Astrocyte (in vitro differentiated cells and primary cell): ENCODE data around the gene CD276.

Experiments
- CTCF ChIP-seq: IDR thresholded peaks from 2 replicates; pipeline ENCODE4 v1.5.1; 2011; ENCODE audit warnings: low read depth, mild to moderate bottlenecking, inconsistent platforms, low read length, moderate library complexity; ENCODE audit not compliant: insufficient read depth
- EZH2 ChIP-seq: IDR thresholded peaks from 2 replicates; pipeline ENCODE4 v1.6.1; 2012; ENCODE audit warnings: mild to moderate bottlenecking, low read length, inconsistent platforms; ENCODE audit not compliant: insufficient read depth

GRCh38 chr15:73750951-73751350, 66.8 kb downstream of the CD276 start:
- TF ChIP-seq EZH2 = no peak
- TF ChIP-seq CTCF = no peak
